Fibroblast of skin of abdomen (primary cell): ENCODE measurements around the gene VAMP3.
"Not testable (repeated sequence)": the region's sequence is repeated elsewhere in the genome, so short reads cannot be mapped to it uniquely, and the experiment has no call there.

Experiments used
- DNase-seq: peaks from one replicate; pipeline ENCODE4 v3.0.0-alpha.2; 2013

The VAMP3 gene

DNA sequence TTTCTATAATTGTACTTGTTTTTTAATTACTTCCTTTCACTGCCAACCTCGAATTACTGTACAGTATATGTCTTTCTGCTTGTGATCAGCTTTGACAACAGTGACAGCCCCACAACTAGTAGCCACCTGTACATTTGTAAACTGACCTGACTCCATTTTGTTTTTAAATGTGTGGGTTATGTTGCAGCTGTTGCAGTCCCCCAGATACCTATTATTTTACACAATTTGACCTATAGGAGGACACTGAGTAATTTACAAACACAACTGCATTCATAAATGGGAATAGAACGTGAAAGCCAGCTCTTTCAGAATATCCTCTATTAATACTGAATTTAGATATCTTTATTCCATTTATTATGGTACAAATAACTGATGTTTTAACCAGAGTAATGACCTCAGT is 2.5 kb upstream of the VAMP3 start:
- no peak for DNase-seq

GRCh38 chr1:7769673-7770412 is 1.3 kb upstream of the VAMP3 start:
- no peak for DNase-seq

- DNase-seq, result no peak
Observed at GRCh38 chr1:7770669-7770996, 463 bp upstream of the VAMP3 start.

- no peak for DNase-seq
Observed at GRCh38 chr1:7771823-7772299, 765 bp downstream of the VAMP3 start.

DNA sequence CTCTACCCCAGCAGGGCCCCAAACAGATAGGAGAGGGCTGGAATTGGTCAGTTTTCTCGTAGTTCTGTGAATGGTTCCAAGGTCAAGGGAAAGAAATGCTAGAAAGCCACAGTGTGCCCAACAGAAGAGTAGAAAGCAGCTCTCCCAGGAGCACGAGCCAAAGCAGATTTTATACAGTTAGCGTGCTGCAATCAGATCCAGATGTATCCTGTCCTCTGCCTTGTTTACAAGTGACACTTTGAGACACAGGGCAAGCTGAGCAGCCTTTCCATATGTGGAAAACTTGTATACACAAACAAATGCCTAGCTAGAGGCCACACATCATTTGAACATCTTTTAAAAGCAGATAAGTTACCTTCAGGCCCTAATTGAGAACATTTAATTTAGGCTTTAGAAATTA is 6.5 kb downstream of the VAMP3 start:
- no peak for DNase-seq

GRCh38 chr1:7778133-7778628 is 7.1 kb downstream of the VAMP3 start:
- no peak for DNase-seq

DNA sequence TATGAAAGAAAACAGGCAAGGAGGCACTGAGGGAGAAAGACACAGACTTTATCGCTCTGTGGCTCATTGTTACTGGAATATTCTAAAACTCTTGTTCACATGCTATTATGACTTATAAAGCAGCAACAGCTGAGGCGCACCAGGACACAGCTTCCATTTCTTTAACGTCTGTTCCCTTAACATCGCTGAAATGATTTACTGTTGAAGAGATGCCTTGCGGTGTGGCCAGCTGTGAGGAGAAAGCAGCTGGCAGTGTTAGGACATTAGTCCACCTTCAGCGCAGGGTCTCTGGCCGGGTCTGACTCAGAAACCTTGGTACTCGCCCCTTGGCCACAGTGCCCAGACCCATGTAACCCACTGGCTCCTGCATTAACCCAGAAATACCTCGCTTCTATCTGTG is 9.9 kb downstream of the VAMP3 start:
- DNase-seq, result no peak

DNA sequence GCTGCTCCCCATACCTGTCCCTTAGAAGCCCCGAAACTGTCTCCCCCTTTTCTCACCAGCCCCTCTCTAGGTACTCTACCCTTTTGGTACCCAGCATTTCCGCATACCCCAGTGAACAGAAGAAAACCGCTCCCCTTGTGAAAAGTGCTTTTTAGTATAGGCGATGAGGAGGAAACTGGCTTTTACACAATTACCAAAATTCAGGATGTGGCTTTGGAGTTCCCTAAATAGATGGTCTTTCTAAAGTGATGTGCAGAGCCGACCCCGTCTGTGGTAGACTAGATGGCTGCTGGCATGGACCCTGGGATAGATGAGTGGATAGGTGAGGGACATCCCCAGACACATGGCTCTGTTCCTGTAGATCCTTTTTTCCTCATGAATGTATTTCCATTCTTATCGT is 10.4 kb downstream of the VAMP3 start:
- DNase-seq, result no peak

- no peak for DNase-seq
Observed at GRCh38 chr1:7781923-7782495, 10.9 kb downstream of the VAMP3 start.

DNA sequence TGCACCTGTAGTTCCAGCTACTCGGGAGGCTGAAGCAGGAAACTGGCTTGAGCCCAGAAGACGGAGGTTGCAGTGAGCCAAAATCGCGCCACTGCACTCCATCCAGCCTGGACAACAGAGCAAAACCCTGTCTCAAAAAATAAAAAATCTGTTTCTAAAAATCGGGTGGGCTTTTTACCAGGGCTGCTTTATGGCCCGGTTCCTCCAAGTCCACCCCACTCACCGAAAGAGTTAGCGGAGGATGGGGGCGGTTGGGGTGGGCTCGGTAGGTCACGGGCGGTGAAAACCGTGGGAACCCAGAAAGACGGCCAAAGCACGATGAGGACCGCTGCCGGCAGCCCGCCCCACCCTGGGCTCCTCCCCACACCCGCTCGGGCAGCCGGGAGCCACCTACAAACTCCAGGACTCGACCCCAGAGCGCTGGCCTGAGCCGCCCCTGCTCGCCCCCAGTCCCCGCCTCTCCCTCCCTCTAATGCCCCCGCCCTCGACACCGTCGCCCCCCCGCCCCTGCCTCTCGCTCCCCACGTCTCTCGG is 12.1 kb downstream of the VAMP3 start:
- DNase-seq, result no peak

DNA sequence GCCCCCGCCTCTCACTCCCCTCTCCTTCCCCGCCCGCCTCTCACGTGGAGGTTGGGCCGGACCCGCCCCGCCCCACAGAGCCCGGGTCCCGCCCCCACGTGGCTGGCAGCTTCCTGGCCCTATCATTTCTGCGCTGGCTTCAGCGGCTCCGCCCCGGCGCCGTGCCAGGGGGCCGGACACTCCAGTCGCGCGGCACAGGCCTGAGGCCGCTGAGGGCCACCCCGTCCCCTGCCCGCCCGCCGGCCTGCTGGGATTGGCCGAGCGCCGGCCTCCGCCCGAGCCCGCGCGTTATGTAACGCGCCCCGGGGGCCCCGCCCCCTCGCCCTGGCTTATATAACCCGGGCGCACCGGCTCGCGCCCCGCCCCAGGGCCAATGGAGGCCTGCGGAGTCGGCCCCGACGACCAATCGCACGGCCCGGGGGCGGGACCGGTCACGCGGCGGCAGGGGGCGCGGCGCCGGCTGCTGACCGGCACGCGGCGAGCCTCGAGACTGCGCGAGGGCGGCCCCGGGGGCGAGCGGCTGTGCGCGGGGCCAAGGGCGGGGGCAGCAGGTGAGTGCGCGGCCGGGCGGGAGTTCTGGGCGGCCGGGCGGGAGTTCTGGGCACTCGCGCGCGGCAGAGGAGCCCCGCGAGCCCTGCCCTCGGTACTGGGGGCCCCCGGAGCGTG is 12.9 kb downstream of the VAMP3 start, which contains the start of gene PER3:
Gene PER3, plus strand, starts transcription at position 466 of the 666 bp plus-strand sequence. CDS start 587 bp downstream, outside the sequence.
- DNase-seq, result peak; percentile 97

DNA sequence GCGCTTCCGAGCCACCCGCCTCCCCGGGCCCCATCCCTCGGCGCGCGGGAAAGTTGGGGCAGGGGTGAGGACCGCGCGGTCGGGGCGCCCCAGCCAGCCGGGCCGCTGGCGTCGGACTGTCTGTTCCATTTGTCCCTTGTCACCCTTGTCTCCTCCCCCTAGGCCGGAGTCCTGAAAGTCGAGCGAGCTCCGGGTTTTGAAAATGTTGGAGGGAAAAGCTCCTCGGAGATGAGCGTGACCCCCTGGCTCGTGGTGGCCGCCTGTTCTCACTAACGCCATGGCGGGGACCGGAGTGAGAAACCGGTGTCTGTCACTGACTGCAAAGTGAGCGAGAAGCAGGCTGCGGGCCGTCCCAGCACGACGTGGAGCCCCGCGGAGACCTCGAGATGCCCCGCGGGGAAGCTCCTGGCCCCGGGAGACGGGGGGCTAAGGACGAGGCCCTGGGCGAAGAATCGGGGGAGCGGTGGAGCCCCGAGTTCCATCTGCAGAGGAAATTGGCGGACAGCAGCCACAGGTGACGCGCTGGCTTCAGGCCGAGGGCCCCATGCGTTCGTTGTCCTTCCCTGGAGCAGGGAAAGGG is 13.5 kb downstream of the VAMP3 start:
- DNase-seq, result peak; percentile 10

DNA sequence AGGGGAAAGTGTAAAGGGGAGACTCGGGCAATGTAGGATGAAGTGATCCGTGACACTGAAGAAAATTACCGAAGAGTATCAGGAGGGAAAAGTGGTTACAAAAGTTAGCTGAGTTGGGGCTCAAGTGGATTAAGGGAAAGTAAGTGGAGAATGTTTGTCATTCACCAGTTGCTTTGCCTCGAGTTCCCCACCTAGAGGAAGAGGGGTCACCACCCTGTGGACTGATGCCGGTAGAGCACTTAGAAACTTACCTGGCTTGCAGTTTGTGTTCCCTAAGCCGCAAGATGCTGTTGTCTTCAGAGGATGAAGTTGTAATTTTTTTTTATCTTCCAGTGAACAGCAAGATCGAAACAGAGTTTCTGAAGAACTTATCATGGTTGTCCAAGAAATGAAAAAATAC is 14.0 kb downstream of the VAMP3 start:
- no peak for DNase-seq

GRCh38 chr1:7786795-7787194 is 15.7 kb downstream of the VAMP3 start:
- no peak for DNase-seq

DNA sequence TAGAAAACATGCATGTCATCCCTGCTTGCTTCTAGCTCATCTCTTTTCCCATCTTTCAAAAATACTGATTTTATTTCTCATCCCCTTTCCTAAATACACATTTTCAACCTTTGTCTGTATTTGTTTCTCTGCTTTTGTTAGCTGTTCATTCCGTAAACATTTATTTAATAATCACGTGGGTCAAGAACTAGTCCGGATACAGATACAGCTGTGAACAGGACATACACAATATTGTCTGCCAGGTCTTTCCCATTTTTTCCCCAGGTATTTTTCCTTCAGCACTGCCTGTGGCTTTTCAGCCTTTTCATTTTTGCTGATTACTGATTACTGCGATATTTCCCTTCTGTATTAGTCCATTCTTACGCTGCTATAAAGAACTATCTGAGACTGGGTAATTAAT is 18.7 kb downstream of the VAMP3 start:
- no peak for DNase-seq

GRCh38 chr1:7791027-7791426 is 19.9 kb downstream of the VAMP3 start:
- DNase-seq, result not testable (repeated sequence)

DNA sequence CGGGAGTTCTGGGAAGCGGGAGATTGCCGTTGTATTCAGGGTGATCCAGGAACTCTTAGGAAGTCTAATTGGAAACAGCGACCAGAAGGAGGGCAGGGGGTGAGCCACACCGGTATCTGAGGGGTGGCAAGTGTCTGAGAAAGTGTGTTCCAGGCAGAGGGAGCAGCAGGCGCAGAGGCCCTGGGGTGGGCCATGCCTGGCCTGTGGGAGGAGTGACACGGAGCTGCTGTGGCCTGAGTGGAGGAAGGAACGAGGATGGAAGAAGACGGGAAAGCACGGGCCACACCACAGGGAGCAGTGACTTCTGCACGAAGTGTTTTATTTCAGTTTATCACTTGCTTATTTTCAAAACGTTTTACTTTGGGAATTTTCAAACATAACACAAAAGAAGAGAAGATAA is 24.3 kb downstream of the VAMP3 start:
- no peak for DNase-seq

DNA sequence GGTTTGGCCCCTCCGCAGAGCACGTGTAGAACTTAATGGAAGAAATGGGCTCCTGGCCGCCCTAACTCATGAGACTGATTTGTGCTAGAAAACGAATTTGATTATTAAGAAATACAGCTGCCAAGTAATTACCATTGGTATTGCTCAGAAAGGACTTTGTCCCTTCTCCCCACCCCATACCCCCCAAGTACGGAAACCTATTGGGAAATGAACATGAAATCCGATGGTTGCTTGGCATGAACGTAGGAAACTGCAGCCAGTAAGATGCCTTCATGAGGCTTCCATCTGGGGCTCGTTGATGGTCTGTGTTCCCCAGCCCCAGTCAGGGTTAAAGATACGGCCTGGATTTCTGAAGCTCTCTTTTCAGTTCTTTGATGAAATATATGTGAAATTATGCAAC is 34.4 kb downstream of the VAMP3 start:
- no peak for DNase-seq

GRCh38 chr1:7808253-7808844 is 37.3 kb downstream of the VAMP3 start:
- peak; percentile 14 for DNase-seq

- no peak for DNase-seq
Observed at GRCh38 chr1:7809742-7810141, 38.6 kb downstream of the VAMP3 start.

DNA sequence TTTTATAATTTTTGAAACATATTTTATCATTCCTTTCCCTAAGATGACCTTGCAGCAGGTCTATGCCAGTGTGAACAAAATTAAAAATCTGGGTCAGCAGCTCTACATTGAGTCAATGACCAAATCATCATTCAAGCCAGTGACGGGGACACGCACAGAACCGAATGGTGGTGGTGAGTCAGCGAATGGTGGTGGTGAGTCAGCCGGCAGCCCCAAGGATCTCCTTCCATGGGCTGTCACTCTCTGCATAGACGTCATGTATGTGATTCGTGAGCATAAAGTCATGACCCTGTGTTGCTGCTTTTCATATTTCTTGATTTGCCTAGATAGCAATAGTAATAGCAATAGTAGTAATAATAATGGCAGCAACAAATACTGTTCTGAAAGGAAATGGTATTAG is 39.3 kb downstream of the VAMP3 start:
- DNase-seq, result peak; percentile 85

DNA sequence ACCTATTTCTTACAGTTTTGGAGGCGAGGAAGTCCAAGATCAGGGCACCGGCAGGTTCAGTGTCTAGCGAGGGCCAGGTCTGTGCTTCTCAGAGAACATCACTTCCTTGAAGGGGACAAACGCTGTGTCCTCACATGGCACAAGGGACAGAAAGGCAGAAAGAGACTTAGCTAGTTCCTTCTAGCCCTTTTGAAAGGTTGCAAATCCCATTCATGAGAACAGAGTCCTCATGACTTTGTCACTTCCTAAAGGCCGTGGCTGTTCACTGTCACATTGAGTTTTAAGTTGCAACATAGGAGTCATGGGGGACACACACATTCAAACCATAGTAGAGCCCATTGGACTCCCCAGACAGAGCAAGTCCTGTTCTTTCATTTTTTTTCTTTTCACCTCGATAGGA is 40.4 kb downstream of the VAMP3 start:
- no peak for DNase-seq
